Colonic mucosa (tissue), 4 donors: ENCODE data around the gene FALEC. TPM values are rescaled to one million over a fixed set of nuclear protein-coding genes. Genes with fewer than 3 reads are reported as not detected.
A peak's percentile ranks its signal among the peaks of the same experiment; 100 is the strongest.

Source experiments
- DNase-seq: peaks from one replicate; pipeline ENCODE4 v3.0.0-alpha.2; 2020
- H3K27ac ChIP-seq: fragments of 200-600 bp; one replicate; pipeline ENCODE4 v1.8.0; 2021
- H3K27me3 ChIP-seq: fragments of 200-600 bp; one replicate; pipeline ENCODE4 v1.8.0; 2021
- H3K36me3 ChIP-seq: fragments of 200-600 bp; one replicate; pipeline ENCODE4 v1.8.0; 2021
- H3K4me1 ChIP-seq: fragments of 200-600 bp; one replicate; pipeline ENCODE4 v1.8.0; 2021; ENCODE audit warnings: mild to moderate bottlenecking
- H3K4me3 ChIP-seq: fragments of 200-600 bp; one replicate; pipeline ENCODE4 v1.8.0; 2021
- H3K9ac ChIP-seq, 2 donors: one replicate each; pipeline ENCODE4 v1.7.0; 2013; ENCODE audit warnings: control low read depth in 2 of 2, low read depth in 2 of 2, low read length in 2 of 2
- H3K9me3 ChIP-seq: fragments of 200-600 bp; one replicate; pipeline ENCODE4 v1.8.0; 2021
- CTCF ChIP-seq: fragments of 200-600 bp; IDR thresholded peaks from one replicate; pipeline ENCODE4 v1.8.0; 2022; ENCODE audit warnings: antibody characterized with exemption, mild to moderate bottlenecking
- intact Hi-C: fragments of 100-400 bp; cut with DNase I; formaldehyde crosslinking; loops from one replicate; pipeline ENCODE4 v1.14.1; 2022
- total RNA-seq, 2 donors: library from RNA; stranded (reverse); fragmentation: NEBNext Ultra II Directional in 1 of 2; extraction: Animal tissue kit (Norgen Biotek cat#: 25700) in 1 of 2; gene quantifications; one replicate each; pipeline ENCODE4 v1.2.1, GENCODE V29; 2021
- donor health status: healthy.
- donor health status: DM: no; HTN: no; CAD: no.
- donor health status: DM: no; HTN: no; CAD: no.

Gene FALEC
- total RNA-seq, 2 donors from 2014 or later: not detected

- intact Hi-C loops: no loop called here
- Histone ChIP-seq H3K27me3 (no peaks in the 10 kb centered on the region), H3K9ac (no peak overlapping the region), H3K9me3 (no peaks in the 10 kb centered on the region), H3K27ac (no peak overlapping the region), H3K4me3 (no peak overlapping the region), H3K36me3 (no peaks in the 10 kb centered on the region), H3K4me1 (peaks cover 17% of the 10 kb centered on the region)
- no peak for DNase-seq
- no peak for TF ChIP-seq CTCF
Measured at GRCh38 chr1:150511551-150511950, 4.0 kb upstream of the FALEC start.

- H3K27ac ChIP-seq: no peak overlapping the region
- intact Hi-C loops: no loop called here
- H3K27me3 ChIP-seq: no peaks in the 10 kb centered on the region
- H3K9me3 ChIP-seq: no peaks in the 10 kb centered on the region
- H3K9ac ChIP-seq: no peak overlapping the region
- no peak overlapping the region for H3K4me3 ChIP-seq
- DNase-seq: no peak
- H3K4me1 ChIP-seq: peaks cover 21% of the 10 kb centered on the region
- H3K36me3 ChIP-seq: no peaks in the 10 kb centered on the region
- no peak for TF ChIP-seq CTCF
Measured at GRCh38 chr1:150511985-150512660, 3.4 kb upstream of the FALEC start.

- no peak for DNase-seq
Measured at GRCh38 chr1:150512846-150513245, 2.7 kb upstream of the FALEC start.

GRCh38 chr1:150513351-150513791, 2.2 kb upstream of the FALEC start:
- no peaks in the 10 kb centered on the region for H3K9me3 ChIP-seq
- no peaks in the 10 kb centered on the region for H3K27me3 ChIP-seq
- no peak for TF ChIP-seq CTCF
- no peaks in the 10 kb centered on the region for H3K36me3 ChIP-seq
- intact Hi-C loops: no loop called here
- no peak for DNase-seq
- no peak overlapping the region for H3K4me3 ChIP-seq
- H3K27ac ChIP-seq: no peak overlapping the region
- no peak overlapping the region for H3K9ac ChIP-seq
- peaks cover 18% of the 10 kb centered on the region for H3K4me1 ChIP-seq

More at GRCh38 chr1:150512846-150513245, 2.7 kb upstream of the FALEC start:
- Histone ChIP-seq H3K27ac (no peak overlapping the region), H3K27me3 (no peaks in the 10 kb centered on the region), H3K9ac (no peak overlapping the region), H3K4me3 (no peak overlapping the region), H3K4me1 (peaks cover 22% of the 10 kb centered on the region), H3K36me3 (no peaks in the 10 kb centered on the region), H3K9me3 (no peaks in the 10 kb centered on the region)
- intact Hi-C loops: no loop called here
- no peak for TF ChIP-seq CTCF

- H3K9ac ChIP-seq: no peak overlapping the region
- H3K27me3 ChIP-seq: no peaks in the 10 kb centered on the region
- no peaks in the 10 kb centered on the region for H3K9me3 ChIP-seq
- no peaks in the 10 kb centered on the region for H3K36me3 ChIP-seq
- DNase-seq: no peak
- peak overlapping the region; percentile 49 for H3K4me3 ChIP-seq
- intact Hi-C loops: no loop called here
- no peak overlapping the region for H3K27ac ChIP-seq
- TF ChIP-seq CTCF: no peak
- H3K4me1 ChIP-seq: peaks cover 18% of the 10 kb centered on the region
Measured at GRCh38 chr1:150514260-150514659, 1.3 kb upstream of the FALEC start.
